WTC11 (cell line): ENCODE data around the gene RCE1. TPM values are rescaled to one million over a fixed set of nuclear protein-coding genes. Genes with fewer than 3 reads are reported as not detected.

Experiments
- ATAC-seq: fragments of 200-7000 bp; cut with Tn5 transposase; 2 replicates; pipeline ENCODE4 v1.10.0; 2021; ENCODE audit warnings: mild to moderate bottlenecking, moderate library complexity
- CTCF ChIA-PET: fragments of 300-600 bp; sonication (Branson Sonifier 250); formaldehyde crosslinking; loops from one replicate; lab custom pipeline; 2021; ENCODE audit warnings: antibody characterized with exemption; lab: Charles Lee
- POLR2A ChIA-PET: fragments of 350-600 bp; sonication (Branson Sonifier 250); formaldehyde crosslinking; loops from one replicate; lab custom pipeline; 2021; ENCODE audit warnings: antibody characterized with exemption; lab: Charles Lee
- DNase-seq: peaks from one replicate; pipeline ENCODE4 v3.0.0; 2021; ENCODE audit warnings: low spot score
- H3K27ac Mint-ChIP-seq: 2 replicates; pipeline ENCODE4 v1.8.0; 2021; ENCODE audit warnings: mixed read lengths
- H3K27me3 Mint-ChIP-seq: 2 replicates; pipeline ENCODE4 v1.8.0; 2021; ENCODE audit warnings: low read depth, mild to moderate bottlenecking, moderate library complexity, mixed read lengths
- H3K36me3 Mint-ChIP-seq: 2 replicates; pipeline ENCODE4 v1.8.0; 2021; ENCODE audit warnings: mixed read lengths
- H3K4me1 Mint-ChIP-seq: 2 replicates; pipeline ENCODE4 v1.8.0; 2022; ENCODE audit warnings: mixed read lengths
- H3K4me3 Mint-ChIP-seq: 2 replicates; pipeline ENCODE4 v1.8.0; 2021; ENCODE audit warnings: mild to moderate bottlenecking, moderate library complexity, mixed read lengths
- H3K9me3 Mint-ChIP-seq: 2 replicates; pipeline ENCODE4 v1.8.0; 2021; ENCODE audit warnings: mixed read lengths
- ELF4 ChIP-seq: sonication (generic); formaldehyde crosslinking; IDR thresholded peaks from 2 replicates; pipeline ENCODE4 v1.8.1; 2022; ENCODE audit warnings: low read depth, mild to moderate bottlenecking, moderate library complexity, missing genetic modification reagents
- ESRRA ChIP-seq: sonication (generic); formaldehyde crosslinking; IDR thresholded peaks from 2 replicates; pipeline ENCODE4 v1.8.1; 2022; ENCODE audit warnings: mild to moderate bottlenecking, missing genetic modification reagents, borderline replicate concordance
- ZNF416 ChIP-seq: fragments of 250-450 bp; sonication (Bioruptor Pico); IDR thresholded peaks from 2 replicates; pipeline ENCODE4 v1.9.0; 2021; ENCODE audit warnings: mild to moderate bottlenecking, inconsistent platforms
- total RNA-seq: library from RNA; stranded (reverse); gene quantifications from 3 replicates; pipeline ENCODE4 v1.2.3, GENCODE V29; 2021
- TF ChIP-seq, protein P1 (sequence below): fragments of 250-450 bp; sonication (Bioruptor Pico); IDR thresholded peaks from 2 replicates; pipeline ENCODE4 v1.8.0; 2021; ENCODE audit warnings: mild to moderate bottlenecking
- TF ChIP-seq, protein P2 (sequence below): sonication (generic); formaldehyde crosslinking; conservative IDR thresholded peaks from 2 replicates; pipeline ENCODE4 v1.8.1; 2023; ENCODE audit warnings: mild to moderate bottlenecking, low read depth, missing genetic modification reagents, moderate library complexity

RCE1 gene
- total RNA-seq, 1 experiment from 2014 or later, result 34.6 TPM

DNA sequence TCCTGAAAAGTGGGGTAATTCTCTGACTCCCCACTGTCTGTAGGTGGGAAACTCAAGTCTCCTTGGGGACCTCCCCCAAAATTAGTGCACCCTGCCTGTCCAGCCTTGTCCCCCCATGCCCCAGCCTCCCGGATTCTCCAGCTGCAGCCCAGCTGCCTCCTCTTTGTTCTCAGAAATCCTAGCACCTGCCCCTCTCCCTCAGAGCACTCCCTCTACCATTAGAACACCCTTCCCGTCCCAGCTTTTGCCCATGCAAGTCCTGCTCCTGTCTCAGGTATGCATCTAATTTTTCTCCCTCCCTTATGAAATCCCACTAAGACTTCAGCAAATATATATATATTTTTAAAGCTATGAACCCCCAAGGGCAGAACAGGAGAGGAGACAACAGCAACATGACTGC, 50.9 kb downstream of the RCE1 start:
- DNase-seq (no peak), ATAC-seq (no peak)
- no peaks in the 10 kb centered on the region for H3K36me3 Mint-ChIP-seq
- no peak for TF ChIP-seq ZNF416
- TF ChIP-seq, protein P1, sequence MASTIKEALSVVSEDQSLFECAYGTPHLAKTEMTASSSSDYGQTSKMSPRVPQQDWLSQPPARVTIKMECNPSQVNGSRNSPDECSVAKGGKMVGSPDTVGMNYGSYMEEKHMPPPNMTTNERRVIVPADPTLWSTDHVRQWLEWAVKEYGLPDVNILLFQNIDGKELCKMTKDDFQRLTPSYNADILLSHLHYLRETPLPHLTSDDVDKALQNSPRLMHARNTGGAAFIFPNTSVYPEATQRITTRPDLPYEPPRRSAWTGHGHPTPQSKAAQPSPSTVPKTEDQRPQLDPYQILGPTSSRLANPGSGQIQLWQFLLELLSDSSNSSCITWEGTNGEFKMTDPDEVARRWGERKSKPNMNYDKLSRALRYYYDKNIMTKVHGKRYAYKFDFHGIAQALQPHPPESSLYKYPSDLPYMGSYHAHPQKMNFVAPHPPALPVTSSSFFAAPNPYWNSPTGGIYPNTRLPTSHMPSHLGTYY (CRISPR knock-in tag), result no peak
- TF ChIP-seq ELF4 (CRISPR knock-in tag), result no peak
- no peak for TF ChIP-seq ESRRA (CRISPR knock-in tag)
- TF ChIP-seq, protein P2, sequence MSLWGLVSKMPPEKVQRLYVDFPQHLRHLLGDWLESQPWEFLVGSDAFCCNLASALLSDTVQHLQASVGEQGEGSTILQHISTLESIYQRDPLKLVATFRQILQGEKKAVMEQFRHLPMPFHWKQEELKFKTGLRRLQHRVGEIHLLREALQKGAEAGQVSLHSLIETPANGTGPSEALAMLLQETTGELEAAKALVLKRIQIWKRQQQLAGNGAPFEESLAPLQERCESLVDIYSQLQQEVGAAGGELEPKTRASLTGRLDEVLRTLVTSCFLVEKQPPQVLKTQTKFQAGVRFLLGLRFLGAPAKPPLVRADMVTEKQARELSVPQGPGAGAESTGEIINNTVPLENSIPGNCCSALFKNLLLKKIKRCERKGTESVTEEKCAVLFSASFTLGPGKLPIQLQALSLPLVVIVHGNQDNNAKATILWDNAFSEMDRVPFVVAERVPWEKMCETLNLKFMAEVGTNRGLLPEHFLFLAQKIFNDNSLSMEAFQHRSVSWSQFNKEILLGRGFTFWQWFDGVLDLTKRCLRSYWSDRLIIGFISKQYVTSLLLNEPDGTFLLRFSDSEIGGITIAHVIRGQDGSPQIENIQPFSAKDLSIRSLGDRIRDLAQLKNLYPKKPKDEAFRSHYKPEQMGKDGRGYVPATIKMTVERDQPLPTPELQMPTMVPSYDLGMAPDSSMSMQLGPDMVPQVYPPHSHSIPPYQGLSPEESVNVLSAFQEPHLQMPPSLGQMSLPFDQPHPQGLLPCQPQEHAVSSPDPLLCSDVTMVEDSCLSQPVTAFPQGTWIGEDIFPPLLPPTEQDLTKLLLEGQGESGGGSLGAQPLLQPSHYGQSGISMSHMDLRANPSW (CRISPR knock-in tag), result no peak
- no peaks in the 10 kb centered on the region for H3K9me3 Mint-ChIP-seq
- no peak overlapping the region for H3K27ac Mint-ChIP-seq
- no peak overlapping the region for H3K4me3 Mint-ChIP-seq
- ChIA-PET CTCF (interaction anchor here (1.0 to 2.9 kb wide), 6 partner anchors 9 to 159 kb away, joined by 3 to 15 read pairs (median 6); partner anchors contain the start of gene C11orf86), POLR2A (no interaction called here)
- peaks cover 28% of the 10 kb centered on the region for H3K4me1 Mint-ChIP-seq
- H3K27me3 Mint-ChIP-seq, result no peaks in the 10 kb centered on the region

Other genes starting within 250 kb of the RCE1 start
- gene RBM14, start 226.8 kb upstream of the RCE1 start, total RNA-seq, result 92.0 to 146 TPM (median 137 TPM) in 3 replicates
- 144 to 163 TPM (median 154 TPM) in 3 replicates for gene RBM4, start 204.7 kb upstream of the RCE1 start, total RNA-seq
- 14.1 to 21.3 TPM (median 20.3 TPM) in 3 replicates for gene RBM4B, start 165.6 kb upstream of the RCE1 start, total RNA-seq
- 34.9 to 40.7 TPM (median 38.9 TPM) in 3 replicates for gene SPTBN2, start 114.2 kb upstream of the RCE1 start, total RNA-seq
- 62.7 to 70.3 TPM (median 68.0 TPM) in 3 replicates for gene LRFN4, start 13.6 kb downstream of the RCE1 start, total RNA-seq
- gene PC, start 114.9 kb downstream of the RCE1 start, total RNA-seq, result 22.1 to 27.2 TPM (median 25.6 TPM) in 3 replicates
- gene C11orf86, start 131.9 kb downstream of the RCE1 start, total RNA-seq, result 0.44 to 0.87 TPM (median 0.68 TPM) in 3 replicates
- 4.6 to 7.3 TPM (median 7.1 TPM) in 3 replicates for gene SYT12, start 179.7 kb downstream of the RCE1 start, total RNA-seq
- gene RHOD, start 213.4 kb downstream of the RCE1 start, total RNA-seq, result 13.1 to 16.3 TPM (median 15.9 TPM) in 3 replicates